Common myeloid progenitor, CD34-positive (primary cell): Measurements from ENCODE around the gene RDH13.

Experiments used
- CTCF ChIA-PET: fragments of 350-600 bp; sonication (Branson Sonifier 250); formaldehyde crosslinking; loops from one replicate; lab custom pipeline; 2021; ENCODE audit warnings: antibody characterized with exemption; lab: Charles Lee
- POLR2A ChIA-PET: fragments of 350-600 bp; sonication (Branson Sonifier 250); formaldehyde crosslinking; loops from one replicate; lab custom pipeline; 2021; ENCODE audit warnings: antibody characterized with exemption; lab: Charles Lee
- DNase-seq, 3 donors: peaks; one replicate each; pipeline versions ENCODE4 v3.0.0 to v3.0.0-alpha.2; 2013
- H3K27ac ChIP-seq, 2 experiments: 1 replicate in 1 of 2; 2 replicates in 1 of 2; pipeline ENCODE4 v1.7.0; 2013; ENCODE audit warnings: inconsistent platforms in 2 of 2, low read length in 2 of 2, mild to moderate bottlenecking in 2 of 2, low read depth in 1 of 2, moderate library complexity in 1 of 2; ENCODE audit not compliant: severe bottlenecking in 2 of 2, insufficient read depth in 1 of 2, poor library complexity in 1 of 2
- H3K27me3 ChIP-seq, 5 experiments: replicated peaks in 2 of 5; 1 replicate in 3 of 5; 2 replicates in 2 of 5; pipeline versions ENCODE4 v1.6.1 to v1.7.0; 2013; ENCODE audit warnings: low read length in 4 of 5, mild to moderate bottlenecking in 2 of 5, moderate library complexity in 2 of 5, inconsistent platforms in 1 of 5; ENCODE audit not compliant: insufficient read depth in 5 of 5, control insufficient read depth in 4 of 5
- H3K36me3 ChIP-seq, 4 experiments: 1 replicate in 2 of 4; 2 replicates in 2 of 4; pipeline versions ENCODE4 v1.6.1 to v1.7.0; 2013; ENCODE audit warnings: low read length in 3 of 4, control low read depth in 1 of 4, mild to moderate bottlenecking in 1 of 4; ENCODE audit not compliant: control insufficient read depth in 4 of 4, insufficient read depth in 4 of 4
- H3K4me1 ChIP-seq, 4 experiments: 1 replicate in 3 of 4; 2 replicates in 1 of 4; pipeline versions ENCODE4 v1.6.1 to v1.7.1; 2013; ENCODE audit warnings: low read length in 3 of 4, mild to moderate bottlenecking in 3 of 4, control low read depth in 1 of 4, inconsistent platforms in 1 of 4, moderate library complexity in 1 of 4; ENCODE audit not compliant: control insufficient read depth in 4 of 4, insufficient read depth in 4 of 4; ENCODE audit errors: control extremely low read depth in 1 of 4
- H3K4me3 ChIP-seq, 7 experiments: 1 replicate in 4 of 7; 2 replicates in 3 of 7; pipeline versions ENCODE4 v1.5.1 to v1.7.0; 2013; ENCODE audit warnings: mild to moderate bottlenecking in 7 of 7, low read length in 6 of 7, moderate library complexity in 6 of 7, inconsistent platforms in 2 of 7, low read depth in 2 of 7, control low read depth in 1 of 7; ENCODE audit not compliant: insufficient read depth in 4 of 7, control insufficient read depth in 1 of 7; ENCODE audit errors: extremely low read depth in 1 of 7
- H3K9me3 ChIP-seq, 5 experiments: 1 replicate in 4 of 5; 2 replicates in 1 of 5; pipeline versions ENCODE4 v1.6.1 to v1.7.1; 2013; ENCODE audit warnings: low read length in 4 of 5, mild to moderate bottlenecking in 2 of 5, inconsistent platforms in 1 of 5, low read depth in 1 of 5, moderate library complexity in 1 of 5; ENCODE audit not compliant: control insufficient read depth in 4 of 5, insufficient read depth in 2 of 5; ENCODE audit errors: control extremely low read depth in 1 of 5
- WGBS: methylation state at CpG from one replicate; pipeline ENCODE4 v1.1.5; 2013; ENCODE audit not compliant: insufficient coverage; 5-methylcytosine and 5-hydroxymethylcytosine counted together

RDH13 gene

GRCh38 chr19:55082020-55082851, 19.3 kb upstream of the RDH13 start:
- H3K27me3 ChIP-seq, result peaks cover 7 to 76% (median 39%) of the 10 kb centered on the region in 5 experiments
- H3K9me3 ChIP-seq, result peaks cover 0 to 3% (median 0%) of the 10 kb centered on the region in 5 experiments
- peaks cover 0 to 37% (median 30%) of the 10 kb centered on the region in 4 experiments for H3K4me1 ChIP-seq
- DNase-seq, result peak; percentile 83 to 92 (median 91)
- H3K4me3 ChIP-seq, result peak overlapping the region in 5 of 7 experiments; percentile 34 to 74 (median 52)
- POLR2A ChIA-PET, result no interaction called here
- WGBS, result 5% methylated on average over 56 of the region's 64 CpGs
- CTCF ChIA-PET, result no interaction called here
- H3K36me3 ChIP-seq, result no peaks in the 10 kb centered on the region
- no peak overlapping the region for H3K27ac ChIP-seq

GRCh38 chr19:55081770-55082019, 18.7 kb upstream of the RDH13 start:
- H3K36me3 ChIP-seq, result no peaks in the 10 kb centered on the region
- no peak overlapping the region for H3K27ac ChIP-seq
- no peak for DNase-seq
- WGBS, result 7% methylated on average over 15 of the region's 22 CpGs
- H3K4me3 ChIP-seq, result peak overlapping the region in 5 of 7 experiments; percentile 34 to 74 (median 66)
- POLR2A ChIA-PET, result no interaction called here
- CTCF ChIA-PET, result no interaction called here
- peaks cover 0 to 31% (median 27%) of the 10 kb centered on the region in 4 experiments for H3K4me1 ChIP-seq
- H3K9me3 ChIP-seq, result peaks cover 0 to 3% (median 0%) of the 10 kb centered on the region in 5 experiments
- peaks cover 7 to 71% (median 38%) of the 10 kb centered on the region in 5 experiments for H3K27me3 ChIP-seq

GRCh38 chr19:55080968-55081769, 18.2 kb upstream of the RDH13 start:
- peaks cover 0 to 3% (median 0%) of the 10 kb centered on the region in 5 experiments for H3K9me3 ChIP-seq
- peak overlapping the region; percentile 53 to 79 (median 66) for H3K4me3 ChIP-seq
- DNase-seq, result peak; percentile 89 to 93 (median 91)
- H3K27ac ChIP-seq, result peak overlapping the region in 1 of 2 experiments; percentile 64
- ChIA-PET CTCF (interaction anchor here (1.7 kb wide), 1 partner anchor 17 kb away, joined by 5 read pairs; no protein-coding TSS in a partner anchor), POLR2A (interaction anchor here (0.6 kb wide), 1 partner anchor 152 kb away, joined by 3 read pairs; no protein-coding TSS in a partner anchor)
- H3K36me3 ChIP-seq, result no peaks in the 10 kb centered on the region
- H3K27me3 ChIP-seq, result peaks cover 7 to 65% (median 38%) of the 10 kb centered on the region in 5 experiments
- H3K4me1 ChIP-seq, result peaks cover 0 to 28% (median 27%) of the 10 kb centered on the region in 4 experiments
- 0% methylated on average over 39 of the region's 60 CpGs for WGBS

GRCh38 chr19:55080121-55080967, 17.4 kb upstream of the RDH13 start:
- ChIA-PET POLR2A (interaction anchor here (0.6 kb wide), 1 partner anchor 151 kb away, joined by 3 read pairs; no protein-coding TSS in a partner anchor), CTCF (interaction anchor here (0.6 to 1.7 kb wide), 2 partner anchors 18 to 199 kb away, joined by 3 to 5 read pairs; no protein-coding TSS in a partner anchor)
- Histone ChIP-seq H3K27ac (peak overlapping the region in 1 of 2 experiments; percentile 64), H3K4me3 (peak overlapping the region; percentile 53 to 79 (median 66)), H3K9me3 (peaks cover 0 to 3% (median 0%) of the 10 kb centered on the region in 5 experiments), H3K36me3 (no peaks in the 10 kb centered on the region), H3K4me1 (peaks cover 0 to 31% (median 28%) of the 10 kb centered on the region in 4 experiments), H3K27me3 (peaks cover under 1 to 58% (median 31%) of the 10 kb centered on the region in 5 experiments)
- DNase-seq, result peak; percentile 64 to 78 (median 77)
- WGBS, result 14% methylated on average over 41 of the region's 55 CpGs

- ChIA-PET CTCF (interaction anchor here (1.7 kb wide), 1 partner anchor 19 kb away, joined by 5 read pairs; no protein-coding TSS in a partner anchor), POLR2A (no interaction called here)
- Histone ChIP-seq H3K4me1 (peaks cover 0 to 33% (median 28%) of the 10 kb centered on the region in 4 experiments), H3K4me3 (peak overlapping the region in 1 of 7 experiments; percentile 13), H3K36me3 (no peaks in the 10 kb centered on the region), H3K9me3 (peaks cover 0 to 3% (median 0%) of the 10 kb centered on the region in 5 experiments), H3K27me3 (peaks cover 0 to 53% (median 24%) of the 10 kb centered on the region in 5 experiments), H3K27ac (no peak overlapping the region)
- 95% methylated on average over 19 of the region's 19 CpGs for WGBS
- DNase-seq, result no peak
Observed at GRCh38 chr19:55079400-55080038, 16.6 kb upstream of the RDH13 start.

GRCh38 chr19:55078996-55079395, 16.0 kb upstream of the RDH13 start:
- ChIA-PET CTCF (interaction anchor here (1.7 kb wide), 1 partner anchor 19 kb away, joined by 5 read pairs; no protein-coding TSS in a partner anchor), POLR2A (no interaction called here)
- no peaks in the 10 kb centered on the region for H3K36me3 ChIP-seq
- no peak for DNase-seq
- H3K27me3 ChIP-seq, result peaks cover 0 to 47% (median 20%) of the 10 kb centered on the region in 5 experiments
- WGBS, result 98% methylated on average over 5 of the region's 5 CpGs
- H3K9me3 ChIP-seq, result peaks cover 0 to 3% (median 0%) of the 10 kb centered on the region in 5 experiments
- H3K4me3 ChIP-seq, result no peak overlapping the region
- no peak overlapping the region for H3K27ac ChIP-seq
- peaks cover 0 to 33% (median 28%) of the 10 kb centered on the region in 4 experiments for H3K4me1 ChIP-seq
